ENCODE data around the gene DGCR6L.
"Not testable (repeated sequence)": the region's sequence is repeated elsewhere in the genome, so short reads cannot be mapped to it uniquely, and the experiment has no call there.

Gene DGCR6L

GRCh38 chr22:20281891-20282290, 38.0 kb downstream of the DGCR6L start:
- H3K4me1 ChIP-seq (ENCODE audit: insufficient read depth, low read length) = no peaks in the 10 kb centered on the region
- H3K4me2 ChIP-seq (ENCODE audit: insufficient read depth, low read length) = no peak overlapping the region
- no peaks in the 10 kb centered on the region for H3K9me3 ChIP-seq (ENCODE audit: insufficient read depth, low read length, severe bottlenecking)
- no peaks in the 10 kb centered on the region for H3K36me3 ChIP-seq (ENCODE audit: insufficient read depth, low read length)
- H4K20me1 ChIP-seq (ENCODE audit: insufficient read depth, low read length) = no peaks in the 10 kb centered on the region
- no peak overlapping the region for H3K27ac ChIP-seq (ENCODE audit: low read length)
- H3K4me3 ChIP-seq (ENCODE audit: low read depth in 1 of 2, low read length in 2 of 2) = no peak overlapping the region
- ATAC-seq (ENCODE audit: insufficient read depth, low read depth) = no peak
- H2AFZ ChIP-seq (ENCODE audit: low read depth, low read length) = no peak overlapping the region
- H3K9ac ChIP-seq (ENCODE audit: low read depth, low read length) = no peak overlapping the region
- TF ChIP-seq EZH2 (IDR thresholded peaks at IDR 0.05; ENCODE audit: borderline replicate concordance, low read depth, low read length, severe bottlenecking) (no peak), CTCF (IDR thresholded peaks at IDR 0.05; ENCODE audit: borderline replicate concordance, extremely low read depth, low read length, poor library complexity, severe bottlenecking) (no peak)
- H3K79me2 ChIP-seq (ENCODE audit: insufficient read depth, low read length) = no peaks in the 10 kb centered on the region
- no peaks in the 10 kb centered on the region for H3K27me3 ChIP-seq (ENCODE audit: insufficient read depth, low read length, poor library complexity)
- no peak for DNase-seq

DNA sequence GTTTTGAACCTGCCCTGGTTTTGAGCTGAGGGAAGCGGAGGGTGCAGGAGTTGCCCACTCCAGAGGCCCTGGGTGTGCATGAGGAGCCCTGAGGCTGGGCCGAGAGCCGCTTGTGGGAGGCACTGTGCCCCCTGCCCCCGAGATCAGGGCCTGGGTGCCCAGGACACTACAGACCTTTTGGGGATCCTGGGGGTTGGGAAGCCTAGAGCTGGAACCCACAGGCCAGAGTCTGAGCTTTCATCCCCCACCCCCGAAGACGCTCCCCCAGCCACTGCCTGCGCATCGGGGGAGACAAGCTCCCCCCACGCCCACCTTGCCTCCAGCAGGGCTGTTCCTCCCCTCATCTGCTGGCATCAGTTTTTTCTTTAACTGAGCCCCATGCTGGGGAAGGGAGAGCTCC, 38.4 kb downstream of the DGCR6L start:
- H3K4me2 ChIP-seq (ENCODE audit: insufficient read depth, low read length); H3K9me3 ChIP-seq (ENCODE audit: insufficient read depth, low read length, severe bottlenecking); H3K4me3 ChIP-seq (ENCODE audit: low read depth in 1 of 2, low read length in 2 of 2); H3K36me3 ChIP-seq (ENCODE audit: insufficient read depth, low read length); H3K27me3 ChIP-seq (ENCODE audit: insufficient read depth, low read length, poor library complexity); H4K20me1 ChIP-seq (ENCODE audit: insufficient read depth, low read length); H2AFZ ChIP-seq (ENCODE audit: low read depth, low read length); H3K4me1 ChIP-seq (ENCODE audit: insufficient read depth, low read length); H3K27ac ChIP-seq (ENCODE audit: low read length); H3K79me2 ChIP-seq (ENCODE audit: insufficient read depth, low read length); DNase-seq; H3K9ac ChIP-seq (ENCODE audit: low read depth, low read length); ATAC-seq (ENCODE audit: insufficient read depth, low read depth): not testable (repeated sequence)

DNA sequence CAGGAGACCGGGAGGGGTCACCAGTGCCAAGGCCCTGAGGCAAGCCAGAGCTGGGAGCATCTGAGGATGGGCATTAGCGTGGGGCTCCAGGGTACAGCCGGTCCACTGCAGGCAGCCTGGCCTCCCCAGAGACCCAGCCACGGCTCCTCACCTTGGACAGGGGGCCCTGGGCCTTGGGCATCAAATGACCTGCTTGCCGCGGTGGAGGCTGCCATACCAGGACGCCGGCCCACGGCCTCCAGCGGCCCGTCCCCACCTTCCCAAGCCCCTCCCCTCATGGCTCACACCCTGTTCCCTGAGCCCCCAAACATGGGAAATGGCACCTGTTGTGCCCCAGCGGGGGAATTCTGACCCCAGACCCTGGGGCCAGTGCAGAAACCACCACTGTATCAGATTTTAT, 39.0 kb downstream of the DGCR6L start:
- no peaks in the 10 kb centered on the region for H3K36me3 ChIP-seq (ENCODE audit: insufficient read depth, low read length)
- no peak overlapping the region for H3K4me3 ChIP-seq (ENCODE audit: low read depth in 1 of 2, low read length in 2 of 2)
- no peak for ATAC-seq (ENCODE audit: insufficient read depth, low read depth)
- no peaks in the 10 kb centered on the region for H4K20me1 ChIP-seq (ENCODE audit: insufficient read depth, low read length)
- H3K9me3 ChIP-seq (ENCODE audit: insufficient read depth, low read length, severe bottlenecking) = no peaks in the 10 kb centered on the region
- H3K4me1 ChIP-seq (ENCODE audit: insufficient read depth, low read length) = no peaks in the 10 kb centered on the region
- DNase-seq = no peak
- no peak for TF ChIP-seq CTCF (IDR thresholded peaks at IDR 0.05; ENCODE audit: borderline replicate concordance, extremely low read depth, low read length, poor library complexity, severe bottlenecking)
- no peak for TF ChIP-seq EZH2 (IDR thresholded peaks at IDR 0.05; ENCODE audit: borderline replicate concordance, low read depth, low read length, severe bottlenecking)
- H3K4me2 ChIP-seq (ENCODE audit: insufficient read depth, low read length) = no peak overlapping the region
- H2AFZ ChIP-seq (ENCODE audit: low read depth, low read length) = no peak overlapping the region
- no peaks in the 10 kb centered on the region for H3K79me2 ChIP-seq (ENCODE audit: insufficient read depth, low read length)
- no peaks in the 10 kb centered on the region for H3K27me3 ChIP-seq (ENCODE audit: insufficient read depth, low read length, poor library complexity)
- H3K9ac ChIP-seq (ENCODE audit: low read depth, low read length) = no peak overlapping the region
- H3K27ac ChIP-seq (ENCODE audit: low read length) = no peak overlapping the region

GRCh38 chr22:20280163-20280562, 39.7 kb downstream of the DGCR6L start:
- H3K4me1 ChIP-seq (ENCODE audit: insufficient read depth, low read length); H3K9ac ChIP-seq (ENCODE audit: low read depth, low read length); H3K79me2 ChIP-seq (ENCODE audit: insufficient read depth, low read length); H3K9me3 ChIP-seq (ENCODE audit: insufficient read depth, low read length, severe bottlenecking); H4K20me1 ChIP-seq (ENCODE audit: insufficient read depth, low read length); H3K4me3 ChIP-seq (ENCODE audit: low read depth in 1 of 2, low read length in 2 of 2); H2AFZ ChIP-seq (ENCODE audit: low read depth, low read length); H3K4me2 ChIP-seq (ENCODE audit: insufficient read depth, low read length); H3K27me3 ChIP-seq (ENCODE audit: insufficient read depth, low read length, poor library complexity); H3K27ac ChIP-seq (ENCODE audit: low read length); H3K36me3 ChIP-seq (ENCODE audit: insufficient read depth, low read length); DNase-seq; ATAC-seq (ENCODE audit: insufficient read depth, low read depth): not testable (repeated sequence)
